Activated T-cell treated with anti-CD3 and anti-CD28 coated beads, Interleukin-2, amount 50 U/mL, for 24 hours (primary cell): ENCODE data around the gene COL26A1.

Source experiments
- DNase-seq: peaks from one replicate; pipeline ENCODE4 v3.0.0-alpha.2; 2020
- H3K27ac Mint-ChIP-seq: 2 replicates; pipeline ENCODE4 v1.8.0; 2020; ENCODE audit warnings: mild to moderate bottlenecking, mixed read lengths
- H3K27me3 Mint-ChIP-seq: 2 replicates; pipeline ENCODE4 v1.8.0; 2020; ENCODE audit warnings: mixed read lengths
- H3K36me3 Mint-ChIP-seq: 2 replicates; pipeline ENCODE4 v1.8.0; 2020; ENCODE audit warnings: low read depth, mixed read lengths
- H3K4me1 Mint-ChIP-seq: 2 replicates; pipeline ENCODE4 v1.8.0; 2020; ENCODE audit warnings: low read depth, mixed read lengths
- H3K4me3 Mint-ChIP-seq: 2 replicates; pipeline ENCODE4 v1.8.0; 2020; ENCODE audit warnings: mild to moderate bottlenecking, moderate library complexity, mixed read lengths
- H3K9me3 Mint-ChIP-seq: 2 replicates; pipeline ENCODE4 v1.8.0; 2020; ENCODE audit warnings: mixed read lengths

COL26A1 gene

DNA sequence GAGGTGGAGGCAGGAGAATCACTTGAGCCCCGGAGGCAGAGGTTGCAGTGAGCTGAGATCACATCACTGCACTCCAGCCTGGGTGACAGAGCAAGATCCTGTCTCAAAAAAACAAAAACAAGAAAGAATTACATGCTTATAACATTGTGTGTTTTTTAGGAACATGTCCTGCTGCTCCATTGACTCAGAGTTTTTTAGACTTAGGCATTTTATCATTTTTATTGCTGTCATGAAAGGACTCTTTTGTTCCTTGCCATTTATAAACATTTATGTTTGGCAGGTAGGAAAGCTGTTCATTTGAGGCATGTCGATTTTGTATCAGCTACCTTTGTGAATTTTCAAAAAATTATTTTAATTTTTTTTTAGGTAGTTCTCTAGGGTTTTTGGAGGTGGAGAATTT lies 20.3 kb downstream of the COL26A1 start:
- H3K27ac Mint-ChIP-seq, result no peak overlapping the region
- no peaks in the 10 kb centered on the region for H3K27me3 Mint-ChIP-seq
- no peaks in the 10 kb centered on the region for H3K36me3 Mint-ChIP-seq
- H3K4me1 Mint-ChIP-seq, result peaks cover 7% of the 10 kb centered on the region
- H3K4me3 Mint-ChIP-seq, result no peak overlapping the region
- DNase-seq, result no peak
- no peaks in the 10 kb centered on the region for H3K9me3 Mint-ChIP-seq

DNA sequence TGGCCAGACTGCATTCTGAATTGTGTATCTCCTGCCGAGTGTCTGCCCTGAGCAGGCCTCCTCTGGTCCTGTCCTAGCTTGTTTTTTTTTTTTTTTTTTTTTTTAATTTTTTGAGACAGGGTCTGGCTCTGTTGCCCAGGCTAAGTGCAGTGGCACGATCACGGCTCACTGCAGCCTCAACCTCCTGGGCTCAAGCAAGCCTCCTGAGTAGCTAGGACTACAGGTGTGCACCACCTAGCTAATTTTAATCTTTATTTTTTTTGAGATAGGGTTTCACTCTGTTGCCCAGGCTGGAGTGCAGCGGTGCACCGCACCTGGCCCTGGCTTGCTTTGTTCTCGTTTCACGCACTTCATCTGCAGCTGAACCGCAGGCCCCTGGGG lies 23.5 kb downstream of the COL26A1 start:
- H3K9me3 Mint-ChIP-seq, result no peaks in the 10 kb centered on the region
- no peaks in the 10 kb centered on the region for H3K27me3 Mint-ChIP-seq
- H3K4me1 Mint-ChIP-seq, result peaks cover 15% of the 10 kb centered on the region
- no peak overlapping the region for H3K27ac Mint-ChIP-seq
- no peaks in the 10 kb centered on the region for H3K36me3 Mint-ChIP-seq
- H3K4me3 Mint-ChIP-seq, result no peak overlapping the region
- DNase-seq, result no peak

DNA sequence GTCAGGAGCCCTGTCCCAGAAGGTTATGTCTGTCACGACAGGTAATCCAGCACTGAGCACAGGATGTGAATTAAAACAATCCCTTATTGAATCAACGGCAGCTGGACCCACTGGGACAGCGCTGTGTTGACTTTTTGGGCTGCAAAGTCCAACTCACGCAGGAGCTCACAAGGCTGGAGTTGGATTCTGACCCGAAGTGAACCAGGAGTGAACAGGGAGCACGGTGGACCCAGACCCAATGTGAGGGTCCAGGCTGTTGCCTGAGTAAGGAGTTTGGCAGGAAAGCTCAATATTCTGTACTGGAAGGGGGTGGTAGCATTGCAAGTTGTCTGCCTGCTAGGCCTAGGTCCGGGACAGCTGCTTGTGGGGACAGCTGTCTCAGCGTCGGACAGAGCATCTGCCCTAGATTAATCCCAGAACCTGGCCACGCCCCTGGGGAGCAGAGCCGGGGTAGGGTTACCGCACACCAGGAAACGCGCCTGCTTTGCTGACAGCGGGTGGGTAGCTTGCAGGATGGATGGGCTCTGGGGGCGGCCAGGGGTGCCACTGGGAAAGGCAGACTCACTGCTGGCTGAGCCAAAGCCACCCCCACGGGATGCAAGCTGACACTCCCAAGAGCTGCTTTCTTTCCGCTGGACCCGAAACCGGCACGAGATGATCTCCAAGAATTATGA lies 24.0 kb downstream of the COL26A1 start:
- Mint-ChIP-seq H3K4me3 (no peak overlapping the region), H3K4me1 (peaks cover 18% of the 10 kb centered on the region), H3K36me3 (no peaks in the 10 kb centered on the region), H3K27ac (no peak overlapping the region), H3K27me3 (peaks cover under 1% of the 10 kb centered on the region), H3K9me3 (no peaks in the 10 kb centered on the region)
- DNase-seq, result no peak

DNA sequence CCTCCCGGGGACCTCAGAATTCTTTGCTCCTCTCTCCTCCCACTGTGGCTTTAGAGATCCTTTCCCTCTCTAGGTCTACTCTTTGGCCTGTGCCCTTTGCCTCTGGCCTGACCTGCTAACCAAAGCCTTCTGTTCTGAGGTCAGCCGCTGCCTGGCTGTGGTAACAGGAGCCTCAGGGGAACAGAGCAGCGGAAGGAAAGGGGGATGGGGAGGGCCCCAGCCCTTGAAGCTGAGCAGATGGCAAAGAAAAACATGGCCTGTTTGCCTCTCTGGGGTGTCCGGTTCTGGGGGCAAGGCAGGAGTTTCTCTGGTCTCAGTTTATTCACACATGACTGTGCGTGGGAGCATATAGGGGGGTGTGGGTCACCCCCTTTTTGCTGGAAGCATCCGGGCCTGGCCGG lies 28.2 kb downstream of the COL26A1 start:
- Mint-ChIP-seq H3K4me1 (peaks cover 23% of the 10 kb centered on the region), H3K9me3 (no peaks in the 10 kb centered on the region)
- peak; percentile 48 for DNase-seq

DNA sequence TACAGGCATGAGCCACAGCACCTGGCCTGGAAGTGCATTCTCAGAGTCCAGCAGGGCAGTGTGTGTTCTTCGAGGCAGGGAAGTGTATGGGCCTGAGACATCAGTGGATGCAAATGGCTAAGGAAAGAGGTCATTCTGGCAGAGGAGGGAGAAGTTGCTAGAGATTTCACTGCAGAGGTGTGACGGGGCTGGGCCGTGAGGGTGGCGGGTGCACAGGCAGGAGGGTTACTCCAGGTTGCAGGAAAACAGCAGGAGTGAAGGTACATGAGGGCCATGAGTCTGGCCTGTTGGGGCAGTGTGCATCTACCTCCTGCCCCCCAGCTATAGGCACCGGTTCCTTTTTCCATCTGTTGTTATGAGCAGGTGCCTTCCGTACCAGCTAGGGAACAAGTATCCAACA lies 29.3 kb downstream of the COL26A1 start:
- DNase-seq, result no peak
- Mint-ChIP-seq H3K27ac (no peak overlapping the region), H3K9me3 (no peaks in the 10 kb centered on the region), H3K36me3 (no peaks in the 10 kb centered on the region), H3K27me3 (peaks cover 3% of the 10 kb centered on the region), H3K4me3 (no peak overlapping the region), H3K4me1 (peaks cover 17% of the 10 kb centered on the region)

More for the DNA sequence above, 28.2 kb downstream of the COL26A1 start:
- H3K27me3 Mint-ChIP-seq, result peaks cover 3% of the 10 kb centered on the region
- H3K4me3 Mint-ChIP-seq, result no peak overlapping the region
- H3K36me3 Mint-ChIP-seq, result no peaks in the 10 kb centered on the region
- peak overlapping the region; percentile 85 for H3K27ac Mint-ChIP-seq

DNA sequence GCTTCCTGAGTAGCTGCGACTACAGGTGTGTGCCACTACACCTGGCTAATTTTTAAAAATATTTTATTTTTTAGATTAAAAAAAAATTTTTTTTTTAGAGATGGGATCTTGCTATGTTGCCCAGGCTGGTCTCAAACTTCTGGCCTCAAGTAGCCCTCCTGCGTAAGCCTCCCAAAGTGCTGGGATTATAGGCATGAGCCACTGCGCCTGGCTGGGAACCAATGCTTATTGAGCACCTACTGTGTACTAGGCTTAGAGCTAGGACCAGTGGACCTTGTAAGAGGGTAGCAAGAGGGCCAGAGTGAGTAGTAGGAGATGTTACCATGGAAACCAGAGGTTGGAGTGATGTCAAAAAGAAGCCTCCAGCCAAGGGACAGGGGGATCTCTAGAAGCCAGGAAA lies 31.2 kb downstream of the COL26A1 start:
- Mint-ChIP-seq H3K9me3 (no peaks in the 10 kb centered on the region), H3K36me3 (no peaks in the 10 kb centered on the region), H3K27me3 (peaks cover 8% of the 10 kb centered on the region), H3K27ac (no peak overlapping the region), H3K4me3 (no peak overlapping the region), H3K4me1 (peaks cover 16% of the 10 kb centered on the region)
- no peak for DNase-seq

DNA sequence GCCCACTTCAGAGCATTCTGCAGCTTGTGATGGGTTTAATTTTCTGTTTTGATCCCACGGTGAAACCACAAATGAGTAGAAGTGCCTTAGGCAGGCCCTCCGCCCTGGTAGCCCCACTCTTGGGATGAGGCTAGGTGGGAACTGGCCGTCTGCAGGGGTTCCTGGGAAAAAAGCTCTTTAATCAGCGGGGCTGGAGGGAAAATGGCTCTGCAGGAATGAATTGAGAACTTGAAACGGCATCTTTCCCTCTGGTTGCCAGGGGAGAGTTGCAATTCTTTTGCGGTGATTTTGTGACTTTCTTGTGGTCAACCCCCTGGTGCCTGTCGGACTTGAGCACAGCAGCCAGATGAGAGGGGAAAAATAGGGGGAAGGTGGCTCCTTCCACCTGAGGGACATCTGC lies 32.7 kb downstream of the COL26A1 start:
- H3K27ac Mint-ChIP-seq, result no peak overlapping the region
- H3K4me3 Mint-ChIP-seq, result no peak overlapping the region
- peaks cover 15% of the 10 kb centered on the region for H3K4me1 Mint-ChIP-seq
- no peak for DNase-seq
- H3K36me3 Mint-ChIP-seq, result no peaks in the 10 kb centered on the region
- no peaks in the 10 kb centered on the region for H3K9me3 Mint-ChIP-seq
- H3K27me3 Mint-ChIP-seq, result peaks cover 12% of the 10 kb centered on the region

DNA sequence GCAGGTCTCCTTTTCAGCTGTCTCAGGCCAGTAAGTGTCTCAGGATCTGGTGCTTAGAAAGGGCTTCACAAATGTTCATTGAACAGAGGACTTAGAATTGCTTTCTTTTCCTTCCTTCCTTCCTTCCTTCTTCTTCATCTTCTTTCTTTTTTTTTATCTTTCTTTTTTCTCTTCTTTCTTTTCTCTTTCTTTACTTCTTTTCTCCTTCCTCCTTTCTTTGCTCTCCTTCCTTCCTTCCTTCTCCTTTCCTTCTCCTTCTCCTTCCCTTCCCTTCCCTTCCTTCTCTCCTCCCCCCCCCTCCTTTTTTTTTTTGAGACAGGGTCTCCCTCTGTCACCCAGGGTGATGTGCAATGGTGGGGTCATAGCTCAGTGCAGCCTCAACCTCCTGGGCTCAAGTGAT lies 34.6 kb downstream of the COL26A1 start:
- Mint-ChIP-seq H3K36me3 (no peaks in the 10 kb centered on the region), H3K4me1 (no peaks in the 10 kb centered on the region), H3K9me3 (no peaks in the 10 kb centered on the region), H3K27ac (no peak overlapping the region), H3K4me3 (no peak overlapping the region), H3K27me3 (peaks cover 16% of the 10 kb centered on the region)
- no peak for DNase-seq

DNA sequence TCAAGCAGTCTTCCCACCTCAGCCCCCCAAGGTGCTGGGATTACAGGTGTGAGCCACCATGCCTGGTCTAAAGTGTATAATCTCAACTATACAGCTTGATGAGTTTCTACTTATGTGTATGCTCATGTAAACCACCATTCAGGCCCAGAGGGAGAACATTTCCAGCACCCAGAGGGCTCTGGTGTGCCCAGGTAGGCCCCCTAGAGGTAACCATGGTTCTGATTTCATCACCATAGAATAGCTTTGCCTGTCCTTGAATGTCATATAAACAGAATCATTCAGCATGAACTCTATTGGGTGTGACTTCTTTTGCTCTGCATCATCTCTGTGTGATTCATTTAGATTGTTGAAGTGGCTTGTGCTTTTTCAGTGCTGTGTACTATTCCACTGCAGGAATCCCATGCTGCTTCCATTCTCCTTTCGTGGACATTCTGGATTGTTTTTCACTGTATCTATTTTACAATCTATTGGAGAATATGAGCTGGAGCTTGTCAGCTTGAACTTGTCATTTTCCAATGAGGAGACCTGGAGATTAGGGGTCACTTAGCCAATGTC lies 35.2 kb downstream of the COL26A1 start:
- H3K4me3 Mint-ChIP-seq, result no peak overlapping the region
- DNase-seq, result no peak
- no peak overlapping the region for H3K27ac Mint-ChIP-seq
- no peaks in the 10 kb centered on the region for H3K9me3 Mint-ChIP-seq
- peaks cover 18% of the 10 kb centered on the region for H3K27me3 Mint-ChIP-seq
- no peaks in the 10 kb centered on the region for H3K4me1 Mint-ChIP-seq
- no peaks in the 10 kb centered on the region for H3K36me3 Mint-ChIP-seq

DNA sequence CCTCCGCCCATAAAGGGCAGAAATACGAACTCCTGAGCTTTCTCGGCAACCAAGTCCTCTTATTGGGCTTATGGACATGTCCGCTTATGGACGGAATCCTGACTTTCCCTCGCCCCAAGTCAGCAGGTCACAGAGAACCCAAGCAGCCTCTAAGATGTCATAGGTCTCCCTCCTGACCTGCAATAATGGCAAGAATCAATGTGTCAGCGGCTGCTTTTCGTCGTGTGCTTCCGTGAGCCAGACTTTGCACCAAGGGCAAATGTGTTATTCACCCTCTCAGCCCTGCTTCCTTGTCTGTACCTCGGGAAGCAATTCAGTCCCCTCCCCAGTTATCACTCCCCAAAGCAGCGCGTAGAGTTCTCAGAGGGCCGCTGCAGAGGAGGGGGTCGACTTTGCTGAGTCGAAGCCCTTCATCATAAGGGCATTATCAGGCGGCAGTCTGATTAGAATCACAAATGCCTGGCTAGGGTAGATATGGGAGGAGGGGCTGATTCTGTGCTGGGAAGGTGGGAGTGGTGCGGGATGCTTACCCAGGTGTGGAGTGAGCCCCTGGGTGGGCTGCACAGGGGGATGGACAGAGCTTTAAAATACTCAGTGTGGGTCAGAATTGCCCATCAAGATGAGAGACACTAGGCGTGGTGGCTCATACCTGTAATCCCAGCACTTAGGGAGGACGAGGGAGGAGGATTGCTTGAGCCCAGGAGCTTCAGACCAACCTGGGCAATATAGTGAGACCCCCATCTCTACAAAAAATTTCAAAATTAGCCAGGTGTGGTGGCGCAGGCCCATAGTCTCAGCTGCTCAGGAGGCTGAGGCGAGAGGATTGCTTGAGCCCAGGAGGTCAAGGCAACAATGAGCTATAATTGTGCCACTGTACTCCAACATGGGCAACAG lies 36.0 kb downstream of the COL26A1 start:
- Mint-ChIP-seq H3K27me3 (peaks cover 21% of the 10 kb centered on the region), H3K9me3 (no peaks in the 10 kb centered on the region), H3K4me1 (no peaks in the 10 kb centered on the region), H3K27ac (no peak overlapping the region), H3K4me3 (no peak overlapping the region), H3K36me3 (no peaks in the 10 kb centered on the region)
- DNase-seq, result no peak

DNA sequence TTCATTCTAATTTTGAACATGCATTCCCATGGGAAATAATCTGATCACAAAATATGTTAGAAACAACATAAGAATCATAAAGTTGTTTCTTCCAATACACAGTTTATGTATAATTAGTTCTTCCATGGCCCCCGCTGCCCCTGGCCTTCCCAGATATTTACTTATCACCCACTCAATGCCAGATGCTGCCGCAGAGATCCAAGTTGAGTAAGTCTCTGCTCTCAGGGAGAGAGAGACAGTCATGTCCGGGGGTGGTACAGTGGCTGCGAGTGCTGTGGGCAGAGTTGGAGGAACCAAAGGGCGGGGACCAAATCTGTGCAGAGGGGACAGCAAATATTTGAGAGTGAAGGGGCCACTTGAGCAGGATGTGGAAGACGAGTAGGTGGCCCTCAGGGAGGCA lies 37.1 kb downstream of the COL26A1 start:
- DNase-seq, result no peak
- Mint-ChIP-seq H3K27ac (no peak overlapping the region), H3K36me3 (no peaks in the 10 kb centered on the region), H3K4me3 (no peak overlapping the region), H3K4me1 (no peaks in the 10 kb centered on the region), H3K9me3 (no peaks in the 10 kb centered on the region), H3K27me3 (peaks cover 23% of the 10 kb centered on the region)

DNA sequence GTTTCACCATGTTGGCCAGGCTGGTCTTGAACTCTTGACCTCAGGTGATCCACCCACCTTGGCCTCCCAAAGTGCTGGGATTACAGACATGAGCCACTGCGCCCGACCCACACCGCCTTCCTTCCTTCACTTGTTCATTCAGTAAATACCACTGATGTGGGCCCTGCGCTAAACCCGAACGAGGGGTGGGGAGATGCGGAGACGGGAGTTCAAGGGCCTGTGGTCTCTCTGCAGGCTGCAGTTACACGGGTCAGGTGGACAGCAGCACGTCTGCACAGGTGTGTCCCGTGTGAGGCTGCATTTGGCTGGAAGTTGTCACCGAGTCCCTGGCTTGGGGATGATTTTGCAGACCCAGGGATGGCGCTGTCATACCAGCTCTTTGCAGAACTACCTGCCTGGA lies 38.1 kb downstream of the COL26A1 start:
- no peaks in the 10 kb centered on the region for H3K9me3 Mint-ChIP-seq
- DNase-seq, result no peak
- no peaks in the 10 kb centered on the region for H3K4me1 Mint-ChIP-seq
- no peak overlapping the region for H3K27ac Mint-ChIP-seq
- H3K4me3 Mint-ChIP-seq, result no peak overlapping the region
- H3K27me3 Mint-ChIP-seq, result peaks cover 28% of the 10 kb centered on the region
- no peaks in the 10 kb centered on the region for H3K36me3 Mint-ChIP-seq

DNA sequence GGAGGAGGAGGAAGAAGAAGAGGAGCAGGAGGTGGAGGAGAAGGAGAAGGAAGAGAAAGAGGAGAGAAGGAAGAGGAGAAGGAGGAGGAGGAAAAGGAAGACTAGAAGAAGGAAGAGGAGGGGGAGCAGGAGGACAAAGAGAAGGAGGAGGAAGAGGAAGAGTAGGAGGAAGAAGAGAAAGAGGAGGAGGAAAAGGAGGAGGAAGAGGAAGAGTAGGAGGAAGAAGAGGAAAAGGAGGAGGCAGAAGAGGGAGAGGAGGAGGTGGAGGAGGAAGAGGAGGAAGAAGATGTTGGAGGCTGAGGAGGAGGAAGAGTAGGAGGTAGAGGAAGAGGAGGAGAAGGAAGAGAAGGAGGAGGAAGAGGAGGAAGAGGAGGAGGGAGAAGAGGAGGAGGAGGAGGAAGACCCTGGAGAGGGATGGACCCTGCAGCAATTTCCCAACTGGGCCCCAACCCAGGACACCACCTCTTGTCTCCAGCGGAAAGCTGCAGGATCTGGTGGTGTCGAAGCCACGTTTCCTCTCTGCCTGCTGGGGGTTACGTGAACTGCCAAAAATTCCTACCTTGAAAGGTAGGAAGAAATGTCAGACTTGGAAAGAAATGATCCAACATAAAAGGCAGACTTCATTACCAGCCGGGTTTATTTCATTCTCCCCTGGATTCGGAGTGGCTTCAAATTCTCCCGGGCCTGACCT lies 38.9 kb downstream of the COL26A1 start:
- no peak overlapping the region for H3K27ac Mint-ChIP-seq
- H3K27me3 Mint-ChIP-seq, result peaks cover 28% of the 10 kb centered on the region
- no peaks in the 10 kb centered on the region for H3K4me1 Mint-ChIP-seq
- no peak for DNase-seq
- no peaks in the 10 kb centered on the region for H3K36me3 Mint-ChIP-seq
- no peaks in the 10 kb centered on the region for H3K9me3 Mint-ChIP-seq
- no peak overlapping the region for H3K4me3 Mint-ChIP-seq

DNA sequence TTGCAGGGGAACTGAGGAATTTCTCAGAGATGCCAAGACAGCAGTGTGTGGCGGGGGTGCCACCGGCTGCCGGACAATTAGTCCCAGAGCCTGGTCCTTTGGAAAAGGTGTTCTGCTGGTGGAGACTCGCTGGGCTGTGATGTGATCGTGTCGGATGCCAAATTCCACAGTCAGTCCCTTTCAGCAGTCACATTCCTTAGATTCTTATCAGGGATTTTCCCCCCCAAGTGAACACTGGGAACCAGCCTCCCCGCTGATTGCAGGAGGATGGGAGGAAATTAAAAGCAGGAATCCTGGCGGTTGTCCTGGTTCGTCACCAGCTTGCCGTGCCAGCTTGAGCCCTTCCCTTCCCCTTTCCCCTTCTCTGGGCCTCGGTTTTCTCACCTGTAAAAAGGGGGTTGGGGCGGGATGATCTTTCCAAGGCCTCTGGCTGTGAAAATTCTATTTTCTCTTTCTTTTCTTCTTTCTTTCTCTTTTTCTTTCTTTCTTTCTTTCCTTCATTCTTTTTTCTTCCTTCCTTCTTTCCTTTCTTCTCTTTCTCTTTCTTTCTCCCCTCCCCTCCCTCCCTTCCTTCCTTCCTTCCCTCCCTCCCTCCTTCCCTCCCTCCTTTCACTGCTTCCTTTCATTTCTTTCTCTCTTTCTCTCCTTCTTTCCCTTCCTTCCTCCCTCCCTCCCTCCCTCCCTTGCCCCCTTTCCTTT lies 39.6 kb downstream of the COL26A1 start:
- DNase-seq, result no peak

More for the DNA sequence above, 39.6 kb downstream of the COL26A1 start:
- Mint-ChIP-seq H3K27ac (no peak overlapping the region), H3K27me3 (peaks cover 28% of the 10 kb centered on the region), H3K4me1 (no peaks in the 10 kb centered on the region), H3K9me3 (no peaks in the 10 kb centered on the region), H3K36me3 (no peaks in the 10 kb centered on the region), H3K4me3 (no peak overlapping the region)
